ENCODE data around the gene CHL1. TPM values are rescaled to one million over a fixed set of nuclear protein-coding genes. Genes with fewer than 3 reads are reported as not detected.

CHL1 gene
- total RNA-seq, result 0.12 and 0.15 TPM in 2 replicates

DNA sequence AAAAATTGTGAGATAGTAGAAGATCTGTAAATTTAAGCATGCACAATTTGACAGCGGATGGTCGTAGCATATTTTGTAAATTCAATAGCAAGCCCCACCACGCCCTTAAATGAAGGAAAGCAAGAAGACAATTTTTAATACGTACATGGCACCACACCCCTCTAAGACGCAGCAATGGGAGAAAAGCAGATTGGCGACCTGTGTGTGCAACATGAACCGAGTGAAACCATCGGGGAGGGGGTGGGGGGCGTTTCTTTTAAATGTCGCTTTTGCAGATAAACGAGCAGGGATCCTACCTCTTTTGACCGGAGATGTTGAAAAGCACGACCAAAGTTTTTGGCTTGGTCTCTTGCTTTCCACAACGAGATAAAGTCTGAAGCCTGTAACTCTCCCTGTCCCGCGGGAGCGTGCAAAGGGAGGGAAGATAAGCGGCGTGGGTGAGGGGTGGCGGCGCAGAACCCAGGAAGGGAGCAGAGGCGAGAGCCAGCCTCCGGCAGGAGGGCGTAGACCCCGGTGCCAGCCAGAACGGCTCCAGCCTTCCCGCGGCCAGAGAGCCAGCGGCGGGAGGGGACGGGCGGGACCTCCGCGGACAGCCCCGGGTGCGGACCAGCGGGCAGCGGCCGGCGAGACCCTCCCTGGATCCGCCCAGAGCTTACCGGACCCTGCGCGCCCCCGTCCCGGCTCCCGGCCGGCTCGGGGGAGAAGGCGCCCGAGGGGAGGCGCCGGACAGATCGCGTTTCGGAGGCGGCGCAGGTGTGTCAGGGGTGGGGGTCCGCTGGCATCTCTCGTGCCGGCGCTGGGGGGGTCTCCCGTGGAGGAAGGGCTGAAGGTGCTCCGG, at the start of gene CHL1:
CHL1 (plus strand) TSS at position 453 of the 838 bp plus-strand sequence. CDS start 123,014 bp downstream, outside the sequence.

